ENCODE measurements around the gene CCDC88A.
"Not testable (repeated sequence)": the region's sequence is repeated elsewhere in the genome, so short reads cannot be mapped to it uniquely, and the experiment has no call there.

The CCDC88A gene, protein sequence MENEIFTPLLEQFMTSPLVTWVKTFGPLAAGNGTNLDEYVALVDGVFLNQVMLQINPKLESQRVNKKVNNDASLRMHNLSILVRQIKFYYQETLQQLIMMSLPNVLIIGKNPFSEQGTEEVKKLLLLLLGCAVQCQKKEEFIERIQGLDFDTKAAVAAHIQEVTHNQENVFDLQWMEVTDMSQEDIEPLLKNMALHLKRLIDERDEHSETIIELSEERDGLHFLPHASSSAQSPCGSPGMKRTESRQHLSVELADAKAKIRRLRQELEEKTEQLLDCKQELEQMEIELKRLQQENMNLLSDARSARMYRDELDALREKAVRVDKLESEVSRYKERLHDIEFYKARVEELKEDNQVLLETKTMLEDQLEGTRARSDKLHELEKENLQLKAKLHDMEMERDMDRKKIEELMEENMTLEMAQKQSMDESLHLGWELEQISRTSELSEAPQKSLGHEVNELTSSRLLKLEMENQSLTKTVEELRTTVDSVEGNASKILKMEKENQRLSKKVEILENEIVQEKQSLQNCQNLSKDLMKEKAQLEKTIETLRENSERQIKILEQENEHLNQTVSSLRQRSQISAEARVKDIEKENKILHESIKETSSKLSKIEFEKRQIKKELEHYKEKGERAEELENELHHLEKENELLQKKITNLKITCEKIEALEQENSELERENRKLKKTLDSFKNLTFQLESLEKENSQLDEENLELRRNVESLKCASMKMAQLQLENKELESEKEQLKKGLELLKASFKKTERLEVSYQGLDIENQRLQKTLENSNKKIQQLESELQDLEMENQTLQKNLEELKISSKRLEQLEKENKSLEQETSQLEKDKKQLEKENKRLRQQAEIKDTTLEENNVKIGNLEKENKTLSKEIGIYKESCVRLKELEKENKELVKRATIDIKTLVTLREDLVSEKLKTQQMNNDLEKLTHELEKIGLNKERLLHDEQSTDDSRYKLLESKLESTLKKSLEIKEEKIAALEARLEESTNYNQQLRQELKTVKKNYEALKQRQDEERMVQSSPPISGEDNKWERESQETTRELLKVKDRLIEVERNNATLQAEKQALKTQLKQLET (N-terminal part only)
- long read RNA-seq, donor 1, partial matches to known transcripts: 0 of 4 reads
- long read RNA-seq, donor 1, other reads (novel, unspliced or antisense): 0 of 4 reads
- long read RNA-seq, donor 2, partial matches to known transcripts: 0 of 1 reads
- long read RNA-seq, donor 2, other reads (novel, unspliced or antisense): 0 of 1 reads
- long read RNA-seq, donor 3, partial matches to known transcripts: 8 of 8 reads
- long read RNA-seq, donor 3, other reads (novel, unspliced or antisense): 0 of 8 reads
- long read RNA-seq, donor 4, full-length matches to known transcripts: 2 of 19 reads
- long read RNA-seq, donor 4, partial matches to known transcripts: 17 of 19 reads
- long read RNA-seq, donor 4, other reads (novel, unspliced or antisense): 0 of 19 reads
- long read RNA-seq, donor 5, partial matches to known transcripts: 10 of 13 reads
- long read RNA-seq, donor 5, other reads (novel, unspliced or antisense): 0 of 13 reads
- long read RNA-seq, donor 6: 0 reads
- long read RNA-seq, donor 7, full-length matches to known transcripts: 4 of 22 reads
- long read RNA-seq, donor 7, partial matches to known transcripts: 18 of 22 reads
- long read RNA-seq, donor 7, other reads (novel, unspliced or antisense): 0 of 22 reads
- long read RNA-seq, donor 8, full-length matches to known transcripts: 2 of 14 reads
- long read RNA-seq, donor 8, partial matches to known transcripts: 12 of 14 reads
- long read RNA-seq, donor 8, other reads (novel, unspliced or antisense): 0 of 14 reads

DNA sequence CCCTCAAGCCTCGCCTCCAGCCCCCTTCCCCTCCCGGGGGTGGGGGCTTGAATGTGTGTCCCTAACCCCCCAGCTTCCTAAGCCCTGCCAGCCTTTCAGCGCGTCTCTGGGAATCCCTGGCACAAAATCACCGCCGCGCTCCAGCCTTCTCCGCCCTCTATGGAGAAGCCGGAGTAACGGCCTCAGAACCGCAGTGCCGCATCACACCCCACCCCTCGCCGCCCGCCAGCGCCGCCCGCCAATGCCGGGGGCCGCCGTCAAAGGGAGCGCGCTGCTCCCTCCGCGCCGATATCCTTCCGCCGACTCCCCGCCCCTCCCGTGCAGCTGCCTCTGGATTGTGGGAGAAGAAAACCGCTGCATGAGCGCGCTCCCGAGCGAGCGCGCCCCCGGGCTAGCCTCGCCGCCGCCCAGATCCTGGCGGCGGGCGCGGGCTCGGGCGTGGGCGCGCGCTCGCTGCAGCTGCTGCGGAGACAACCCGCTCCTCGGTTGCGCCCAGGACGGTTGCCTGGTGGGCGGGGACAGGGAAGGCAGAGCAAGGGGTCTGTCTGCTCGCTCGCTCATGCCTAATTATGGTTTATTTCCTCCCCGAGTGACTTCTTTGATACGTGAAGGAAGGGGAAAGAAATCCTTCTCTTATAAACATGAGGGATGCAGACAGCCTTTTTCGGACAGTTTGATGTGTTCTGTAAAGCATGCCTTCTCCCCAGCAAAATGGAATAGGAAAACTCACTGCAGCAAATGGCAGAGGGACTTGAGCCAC is at the start of gene CCDC88A:
Gene CCDC88A, minus strand, starts transcription at position 178 of the 760 bp plus-strand sequence. CDS start 777 bp downstream, outside the sequence.
- DNase-seq: peak; percentile 96

DNA sequence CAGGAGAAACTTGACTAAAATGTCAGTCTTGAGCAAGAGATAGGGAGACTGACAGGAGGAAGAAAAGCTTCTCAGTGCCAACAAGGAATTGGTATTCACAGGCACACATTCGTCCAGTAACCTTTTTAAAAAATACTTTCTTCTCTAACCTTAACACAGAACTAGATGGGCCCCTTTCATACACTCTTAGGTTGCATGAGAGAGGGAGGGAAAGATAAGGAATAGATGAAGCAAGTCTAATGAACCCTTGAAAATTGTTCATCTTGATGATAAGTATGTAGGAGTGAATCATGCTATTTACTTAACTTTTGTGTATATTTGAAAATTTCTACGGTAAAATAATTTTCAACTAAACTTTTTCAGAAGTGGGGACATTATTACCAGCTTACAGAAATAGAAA is 42.0 kb upstream of the CCDC88A start:
- DNase-seq: no peak

DNA sequence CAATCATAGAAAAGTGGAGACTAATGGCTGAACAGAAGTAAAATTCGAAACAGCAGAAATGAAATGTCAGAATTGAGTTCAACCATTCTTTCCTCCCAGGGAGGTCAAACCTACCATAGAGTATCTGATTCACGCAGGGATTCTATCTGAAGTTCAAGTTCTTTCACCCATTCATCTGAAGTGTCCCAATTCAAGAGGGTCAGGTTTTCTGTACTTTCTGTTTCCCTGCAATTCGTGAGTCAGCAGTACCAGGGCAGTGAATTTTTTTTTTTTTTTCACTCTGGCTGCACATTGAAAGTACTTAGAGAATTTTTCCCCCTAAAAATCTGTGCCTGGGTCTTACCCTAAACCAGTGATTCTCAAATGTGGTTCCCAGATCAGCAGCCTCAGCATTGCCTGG is 40.9 kb upstream of the CCDC88A start:
- DNase-seq: no peak

DNA sequence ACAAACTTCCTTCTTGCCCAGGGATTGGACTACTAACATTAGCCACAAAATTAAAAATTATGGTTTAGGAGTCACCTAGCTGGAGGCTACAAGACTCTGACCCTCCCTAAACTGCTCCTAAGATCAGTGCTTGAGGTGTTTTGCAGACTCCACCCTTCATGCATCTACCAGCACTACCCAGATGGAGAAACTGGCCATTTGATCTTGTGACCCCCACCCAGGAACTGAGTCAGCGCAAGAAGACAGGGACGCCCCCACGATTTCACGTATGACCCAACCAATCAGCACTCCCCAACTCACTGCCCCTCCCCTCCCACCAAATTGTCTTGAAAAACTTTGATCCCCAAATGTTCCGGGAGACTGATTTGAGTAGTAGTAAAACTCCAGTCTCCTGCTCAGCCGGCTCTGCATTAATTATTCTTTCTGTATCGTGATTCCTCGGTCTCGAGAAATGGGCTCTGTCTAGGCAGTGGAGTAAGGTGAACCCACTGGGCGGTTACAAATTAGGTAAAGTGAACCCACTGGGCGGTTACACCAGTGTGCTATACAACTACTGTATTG is 40.1 kb upstream of the CCDC88A start:
- no peak for DNase-seq

DNA sequence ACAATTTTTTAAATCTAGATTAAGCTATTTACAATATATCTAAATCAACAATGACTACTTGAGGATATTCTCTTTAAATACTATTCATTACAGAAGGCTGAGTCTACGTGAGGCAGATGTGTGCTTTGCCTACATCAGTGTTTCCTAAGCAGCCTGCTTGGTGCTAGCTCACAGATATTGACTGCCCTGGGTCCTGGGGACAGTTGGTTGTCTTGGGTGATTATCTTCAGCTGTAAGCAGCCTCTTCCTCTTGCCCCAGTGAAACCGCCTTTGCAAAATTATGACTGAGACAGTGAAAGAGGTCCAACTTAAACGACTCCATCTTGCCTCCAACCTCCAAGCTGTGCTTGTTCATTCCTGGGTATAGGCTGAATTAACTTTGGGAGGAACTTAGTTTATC is 39.6 kb upstream of the CCDC88A start:
- no peak for DNase-seq

DNA sequence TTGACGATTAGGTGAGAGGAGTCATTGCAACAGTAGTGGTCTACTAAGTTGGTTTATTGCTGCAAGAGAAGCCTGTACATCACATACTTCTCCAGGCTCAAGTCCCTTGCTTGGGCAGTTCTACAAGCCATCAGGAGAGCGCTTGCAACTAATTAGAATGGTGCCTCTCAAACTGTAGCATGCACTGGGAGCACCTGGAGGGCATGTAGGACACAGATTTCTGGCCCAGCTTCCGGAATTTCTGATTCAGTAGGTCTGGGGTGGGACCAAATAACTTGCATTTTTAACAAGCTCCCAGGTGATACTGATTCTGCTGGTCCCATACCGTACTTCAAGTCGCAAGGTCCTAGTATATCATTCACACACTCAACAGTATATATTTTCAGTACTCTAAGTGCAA is 34.5 kb upstream of the CCDC88A start:
- no peak for DNase-seq

DNA sequence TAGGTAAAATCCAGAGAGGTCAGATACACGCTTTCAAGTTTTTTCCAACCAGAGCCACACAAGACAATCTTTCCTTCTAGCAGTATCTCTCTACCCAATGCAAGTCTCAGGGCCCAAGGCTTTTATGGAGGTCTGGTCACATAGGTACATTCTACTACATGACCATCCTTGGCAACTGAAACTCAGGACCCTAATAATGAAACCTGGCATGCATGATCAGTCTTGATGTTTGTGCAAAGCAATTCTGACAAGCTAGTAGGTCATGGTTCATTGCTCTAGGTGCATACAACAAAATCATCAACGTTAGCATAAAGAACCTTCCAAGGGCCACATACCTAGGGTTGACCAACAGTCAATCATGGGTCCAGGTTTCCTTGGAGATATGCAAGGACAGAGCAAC is 33.2 kb upstream of the CCDC88A start:
- no peak for DNase-seq

DNA sequence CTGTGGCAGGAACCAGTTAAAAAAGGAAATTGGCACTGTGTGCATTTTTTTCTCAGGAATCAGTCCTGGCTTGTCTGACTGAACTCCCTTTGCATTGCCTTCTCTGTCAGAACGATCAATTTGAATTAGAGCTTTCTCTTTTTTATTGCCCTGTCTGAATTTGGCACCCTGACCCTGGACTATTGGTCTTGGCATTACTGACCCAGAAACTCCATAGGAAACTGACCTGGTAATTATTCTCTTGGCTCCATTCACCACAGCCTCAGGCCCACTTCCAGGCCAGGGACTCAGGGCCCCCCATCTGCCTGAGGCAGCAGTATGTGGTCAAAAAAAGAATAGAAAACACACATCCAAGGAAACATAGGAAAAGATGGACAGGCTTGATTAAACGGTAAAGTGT is 32.0 kb upstream of the CCDC88A start:
- no peak for DNase-seq

DNA sequence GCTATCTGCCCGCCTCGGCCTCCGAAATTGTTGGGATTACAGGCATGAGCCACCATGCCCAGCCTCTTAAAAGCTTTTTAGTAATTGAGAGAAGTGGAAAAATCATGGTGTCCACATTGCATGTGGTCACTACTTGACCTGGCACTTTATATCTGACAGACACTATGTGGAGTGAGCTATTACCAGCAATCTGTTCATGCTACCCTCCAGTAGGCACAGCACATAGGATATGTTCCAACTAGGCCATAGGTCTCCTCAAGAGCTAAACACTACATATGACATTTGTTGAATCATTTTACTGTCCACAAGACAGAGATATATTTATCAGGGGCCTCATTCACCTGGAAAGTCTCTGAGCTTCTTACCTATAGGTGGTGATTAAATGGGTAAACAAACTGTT is 30.4 kb upstream of the CCDC88A start:
- not testable (repeated sequence) for DNase-seq

DNA sequence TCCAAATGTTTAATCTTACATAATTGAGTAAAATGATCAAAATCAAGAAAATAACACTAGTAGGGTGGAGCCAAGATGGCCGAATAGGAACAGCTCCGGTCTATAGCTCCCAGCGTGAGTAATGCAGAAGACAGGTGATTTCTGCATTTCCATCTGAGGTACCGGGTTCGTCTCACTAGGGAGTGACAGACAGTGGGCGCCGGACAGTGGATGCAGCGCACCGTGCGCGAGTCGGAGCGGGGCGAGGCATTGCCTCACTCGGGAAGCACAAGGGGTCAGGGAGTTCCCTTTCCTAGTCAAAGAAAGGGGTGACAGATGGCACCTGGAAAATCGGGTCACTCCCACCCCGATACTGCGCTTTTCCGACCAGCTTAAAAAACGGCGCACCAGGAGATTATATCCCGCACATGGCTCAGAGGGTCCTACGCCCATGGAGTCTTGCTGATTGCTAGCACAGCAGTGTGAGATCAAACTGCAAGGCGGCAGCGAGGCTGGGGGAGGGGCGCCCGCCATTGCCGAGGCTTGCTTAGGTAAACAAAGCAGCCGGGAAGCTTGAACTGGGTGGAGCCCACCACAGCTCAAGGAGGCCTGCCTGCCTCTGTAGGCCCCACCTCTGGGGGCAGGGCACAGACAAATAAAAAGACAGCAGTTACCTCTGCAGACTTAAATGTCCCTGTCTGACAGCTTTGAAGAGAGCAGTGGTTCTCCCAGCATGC is 22.5 kb upstream of the CCDC88A start:
- DNase-seq: not testable (repeated sequence)

DNA sequence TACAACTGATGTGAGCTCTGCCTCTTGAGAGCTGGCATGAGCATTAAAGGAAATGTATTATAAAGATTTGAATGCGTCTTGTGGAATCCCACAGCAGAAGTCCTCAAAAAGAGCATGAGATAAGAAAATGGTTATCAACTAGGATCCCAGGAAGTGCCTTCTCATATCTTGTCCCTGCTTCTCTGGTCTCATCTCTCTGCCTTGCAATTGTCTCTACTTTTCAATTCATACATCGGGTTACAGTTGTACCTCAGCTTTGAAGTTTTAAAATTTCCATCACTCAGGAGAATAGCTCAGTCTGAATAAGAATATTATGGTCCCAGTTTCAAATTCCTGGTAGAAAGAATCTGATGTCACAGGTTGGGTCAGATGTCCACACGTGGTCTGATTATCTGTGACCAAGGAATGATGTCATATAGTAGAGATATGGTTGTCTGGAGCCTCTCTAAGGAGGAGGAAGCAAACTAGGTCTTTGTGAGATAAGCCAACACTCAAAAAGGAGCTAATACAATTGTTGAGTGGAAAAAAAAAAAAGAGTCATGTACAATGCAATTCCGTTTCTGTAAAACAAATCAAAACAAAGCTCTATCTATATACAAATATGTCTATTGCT is 21.7 kb upstream of the CCDC88A start:
- no peak for DNase-seq

DNA sequence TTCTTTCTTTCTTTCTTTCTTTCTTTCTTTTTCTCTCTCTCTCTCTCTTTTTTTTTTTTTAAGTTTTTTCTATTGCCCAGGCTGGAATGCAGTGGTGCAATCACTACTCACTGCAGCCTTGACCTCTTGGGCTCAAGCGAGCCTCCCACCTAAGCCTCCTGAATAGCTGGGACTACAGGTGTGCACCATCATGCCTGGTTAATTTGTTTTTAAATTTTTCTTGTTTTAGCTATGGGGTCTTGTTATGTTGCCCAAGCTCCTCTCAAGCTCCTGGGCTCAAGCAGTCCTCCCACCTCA is 19.4 kb upstream of the CCDC88A start:
- no peak for DNase-seq

DNA sequence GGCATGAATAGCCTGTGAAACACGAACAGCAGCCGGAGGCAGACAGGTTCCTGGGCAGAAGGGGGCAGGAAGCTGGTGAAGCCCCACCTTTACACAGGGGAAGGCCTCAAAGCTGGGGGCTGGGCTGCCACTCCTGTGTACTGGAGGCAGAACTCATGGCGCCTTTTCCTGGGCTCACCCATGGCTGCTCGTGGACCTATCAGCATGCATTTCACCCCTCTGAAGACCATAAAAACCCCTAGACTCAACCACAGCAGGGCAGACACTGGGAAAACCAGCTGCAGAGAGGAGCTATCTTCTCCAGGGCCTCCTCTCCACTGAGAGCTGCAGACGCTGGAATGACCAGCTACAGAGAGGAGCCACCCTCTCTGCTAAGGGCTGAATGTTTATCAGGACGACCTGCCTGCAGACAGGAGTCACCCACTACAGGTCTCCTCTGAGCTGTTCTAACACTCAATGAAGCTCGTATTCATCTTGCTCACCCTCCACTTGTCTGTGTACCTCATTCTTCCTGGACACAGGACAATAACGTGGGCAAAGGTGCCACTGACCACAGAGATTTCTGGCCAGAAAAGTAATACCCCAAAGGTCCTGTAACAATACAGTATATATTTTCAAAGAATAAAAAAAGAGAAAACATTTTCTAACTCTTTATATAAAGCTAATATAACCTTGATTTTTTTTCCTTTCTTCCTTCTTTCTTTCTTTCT is 18.9 kb upstream of the CCDC88A start:
- DNase-seq: no peak

DNA sequence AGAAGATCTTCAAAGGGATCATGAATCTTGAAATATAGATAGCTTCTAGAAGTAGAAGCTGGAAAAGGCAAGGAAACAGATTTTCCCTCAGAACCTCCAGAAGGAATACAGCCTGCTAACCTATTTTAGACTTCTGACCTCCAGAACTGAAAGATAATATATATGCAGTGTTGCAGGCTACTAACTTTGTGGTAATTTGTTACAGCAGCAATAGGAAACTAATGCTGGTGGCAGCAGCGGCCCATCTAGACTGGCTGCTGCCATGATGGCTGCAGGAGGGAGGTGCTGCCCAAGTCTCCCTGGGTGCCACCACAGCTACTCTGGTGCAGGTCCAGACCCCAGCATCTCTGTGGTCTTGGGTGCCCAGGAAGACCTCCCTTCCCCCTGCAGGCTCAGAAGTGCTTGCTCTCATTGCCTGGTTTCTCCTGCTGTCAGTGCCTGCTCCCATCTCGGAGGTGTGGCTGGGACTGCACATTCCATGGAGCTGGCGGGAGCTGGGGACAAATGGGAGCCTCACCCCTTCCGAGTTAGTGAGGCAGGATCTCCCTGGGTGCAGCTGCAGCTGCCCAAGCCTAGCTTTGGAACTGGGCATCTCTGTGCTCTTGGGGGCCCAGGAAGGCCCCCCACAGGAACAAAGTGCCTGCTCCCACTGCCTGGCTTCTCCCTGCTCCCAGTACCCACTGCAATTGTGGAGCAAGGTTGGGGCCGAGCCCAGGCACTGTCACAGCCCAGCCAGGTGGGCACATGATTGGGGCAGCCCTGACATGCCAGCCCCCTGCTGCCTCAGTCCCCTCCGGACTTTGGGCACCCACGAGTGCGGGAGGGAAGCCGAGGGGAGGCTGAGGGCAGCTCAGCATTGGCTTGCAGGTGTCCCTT is 18.1 kb upstream of the CCDC88A start:
- no peak for DNase-seq

DNA sequence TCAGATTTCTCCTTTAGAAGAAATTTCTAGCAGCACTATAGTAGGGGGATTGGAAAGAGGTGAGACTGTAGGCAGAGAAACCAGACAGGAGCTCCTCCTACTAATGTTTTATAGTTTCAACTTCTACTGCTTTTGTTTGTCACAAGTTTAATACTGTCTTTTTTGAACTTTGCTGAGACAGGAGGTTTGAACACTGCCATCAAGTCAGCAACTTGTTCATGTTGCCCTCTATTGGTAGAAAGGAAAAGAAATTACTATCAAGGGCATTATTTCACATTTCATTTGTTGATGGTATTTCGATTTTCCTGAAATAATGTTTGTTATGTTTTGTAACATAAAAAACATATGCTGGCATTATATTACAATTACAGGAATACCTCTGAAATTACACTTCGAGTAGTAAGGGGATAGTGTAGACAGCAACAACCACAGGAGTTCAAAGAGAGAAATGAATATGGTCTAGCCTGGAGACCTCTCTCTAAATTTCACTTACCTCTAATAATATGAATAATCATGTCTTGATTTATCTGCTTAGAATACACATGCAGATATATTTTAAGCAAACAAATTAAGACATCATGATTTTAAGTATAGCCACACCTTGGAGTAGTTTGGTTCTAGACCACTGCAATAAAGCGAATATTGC is 12.4 kb upstream of the CCDC88A start:
- no peak for DNase-seq

DNA sequence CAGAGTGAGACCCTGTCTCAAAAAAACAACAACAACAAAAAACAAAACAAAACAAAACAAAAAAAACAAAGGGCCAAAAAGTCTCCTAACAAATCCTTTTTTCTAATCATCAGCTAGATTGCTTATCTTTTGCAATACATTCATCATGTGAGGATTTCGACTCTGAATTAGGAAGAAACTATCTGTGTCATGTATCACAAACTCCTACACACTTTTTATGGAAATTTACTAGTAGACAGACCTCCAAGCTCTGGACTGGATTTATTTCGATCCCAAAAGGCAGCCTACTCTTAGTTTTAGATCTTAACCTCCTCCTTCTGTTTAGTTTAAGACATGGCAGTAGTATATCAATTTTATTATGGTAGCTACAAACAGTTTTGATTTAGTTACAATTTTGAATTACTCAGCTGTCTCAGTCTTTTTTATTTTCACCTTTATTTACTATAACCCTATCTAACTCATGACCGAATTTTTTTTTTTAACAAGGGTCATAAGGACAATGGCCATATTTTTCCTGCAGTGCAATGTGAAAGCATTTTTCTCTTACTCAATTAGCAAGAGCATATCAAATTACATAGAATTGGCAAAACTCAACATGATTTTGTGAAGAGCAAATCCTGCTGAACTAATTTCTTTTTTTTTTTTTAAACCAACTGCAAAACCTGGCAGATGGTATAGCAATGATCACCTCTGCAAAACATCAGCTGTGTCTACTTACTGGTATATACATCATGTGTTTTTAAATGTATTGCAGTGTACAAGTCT is 10.7 kb upstream of the CCDC88A start:
- no peak for DNase-seq

Measured in right kidney (tissue), 9 donors.